Ovary (tissue), 3 donors: Measurements from ENCODE around the gene PHLPP2.

ENCODE experiments used
- EP300 ChIP-seq: sonication (generic); formaldehyde crosslinking; IDR thresholded peaks from one replicate; pipeline ENCODE4 v1.6.1; 2017; ENCODE audit warnings: antibody characterized with exemption
- POLR2A ChIP-seq: fragments of 450-650 bp; IDR thresholded peaks from one replicate; pipeline ENCODE4 v1.6.1; 2017; ENCODE audit warnings: antibody characterized with exemption, mild to moderate bottlenecking, moderate library complexity
- TF ChIP-seq, protein P1 (sequence below), 3 donors: fragments of 450-650 bp in 2 of 3; fragments of 200-600 bp in 1 of 3; IDR thresholded peaks; one replicate each; pipeline versions ENCODE4 v1.5.1 to v1.8.0; 2016 to 2022; ENCODE audit warnings: antibody characterized with exemption in 3 of 3, mild to moderate bottlenecking in 1 of 3
- donor health status: DM: no; HTN: no; CAD: no.

DNA sequence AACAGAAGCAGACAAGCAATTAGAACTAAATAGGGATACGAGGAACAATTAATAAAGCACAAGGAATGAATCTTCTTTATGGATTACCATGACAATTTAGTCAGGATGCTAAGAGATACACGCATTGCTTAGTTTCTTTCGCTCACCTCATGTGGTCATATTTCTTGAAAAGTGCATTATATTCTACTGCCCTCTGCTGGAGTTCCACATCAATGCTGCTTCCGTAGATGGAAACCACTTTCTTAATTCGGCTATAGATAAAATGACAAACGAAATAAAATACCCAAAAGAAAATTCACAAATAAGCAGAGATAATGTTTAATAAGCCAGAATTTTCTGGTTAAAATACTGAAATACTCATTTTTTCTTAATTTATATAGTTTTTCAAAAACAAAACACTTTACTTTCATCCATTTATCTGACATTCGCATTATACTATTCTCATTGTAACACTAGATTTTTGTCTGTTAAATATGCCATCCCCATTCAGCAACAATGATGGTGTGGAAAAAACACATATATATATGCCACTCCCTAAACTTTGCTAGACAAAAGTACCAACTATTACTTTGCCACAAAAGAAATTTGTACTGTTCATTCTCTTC lies 22.0 kb upstream of the PHLPP2 start:
- TF ChIP-seq, protein P1, sequence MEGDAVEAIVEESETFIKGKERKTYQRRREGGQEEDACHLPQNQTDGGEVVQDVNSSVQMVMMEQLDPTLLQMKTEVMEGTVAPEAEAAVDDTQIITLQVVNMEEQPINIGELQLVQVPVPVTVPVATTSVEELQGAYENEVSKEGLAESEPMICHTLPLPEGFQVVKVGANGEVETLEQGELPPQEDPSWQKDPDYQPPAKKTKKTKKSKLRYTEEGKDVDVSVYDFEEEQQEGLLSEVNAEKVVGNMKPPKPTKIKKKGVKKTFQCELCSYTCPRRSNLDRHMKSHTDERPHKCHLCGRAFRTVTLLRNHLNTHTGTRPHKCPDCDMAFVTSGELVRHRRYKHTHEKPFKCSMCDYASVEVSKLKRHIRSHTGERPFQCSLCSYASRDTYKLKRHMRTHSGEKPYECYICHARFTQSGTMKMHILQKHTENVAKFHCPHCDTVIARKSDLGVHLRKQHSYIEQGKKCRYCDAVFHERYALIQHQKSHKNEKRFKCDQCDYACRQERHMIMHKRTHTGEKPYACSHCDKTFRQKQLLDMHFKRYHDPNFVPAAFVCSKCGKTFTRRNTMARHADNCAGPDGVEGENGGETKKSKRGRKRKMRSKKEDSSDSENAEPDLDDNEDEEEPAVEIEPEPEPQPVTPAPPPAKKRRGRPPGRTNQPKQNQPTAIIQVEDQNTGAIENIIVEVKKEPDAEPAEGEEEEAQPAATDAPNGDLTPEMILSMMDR (IDR thresholded peaks at IDR 0.05), result peak; percentile 18 to 39 (median 36)
- TF ChIP-seq POLR2A (no peak), EP300 (no peak)
